Posterior vena cava (tissue), 2 donors: ENCODE results near the gene NCKAP5. TPM values are rescaled to one million over a fixed set of nuclear protein-coding genes. Genes with fewer than 3 reads are reported as not detected.
"Not testable (repeated sequence)": the region's sequence is repeated elsewhere in the genome, so short reads cannot be mapped to it uniquely, and the experiment has no call there.

Source experiments
- DNase-seq: peaks from one replicate; pipeline ENCODE4 v3.0.0-alpha.2; 2020; ENCODE audit warnings: low spot score
- intact Hi-C, 2 donors: fragments of 100-400 bp; cut with DNase I; formaldehyde crosslinking; loops; one replicate each; pipeline versions ENCODE4 v1.14.1 to v1.14.2; 2022 to 2023
- total RNA-seq, 2 donors: library from RNA; stranded (reverse); fragmentation: NEBNext Ultra II Directional; extraction: Animal tissue kit (Norgen Biotek cat#: 25700); gene quantifications; one replicate each; pipeline ENCODE4 v1.2.1, GENCODE V29; 2021
- donor health status: DM: yes; HTN: yes; CAD: no.
- donor health status: DM: yes; HTN: yes; CAD: no.

The NCKAP5 gene
- total RNA-seq, 2 donors from 2014 or later, result 2.0 to 2.1 TPM

DNA sequence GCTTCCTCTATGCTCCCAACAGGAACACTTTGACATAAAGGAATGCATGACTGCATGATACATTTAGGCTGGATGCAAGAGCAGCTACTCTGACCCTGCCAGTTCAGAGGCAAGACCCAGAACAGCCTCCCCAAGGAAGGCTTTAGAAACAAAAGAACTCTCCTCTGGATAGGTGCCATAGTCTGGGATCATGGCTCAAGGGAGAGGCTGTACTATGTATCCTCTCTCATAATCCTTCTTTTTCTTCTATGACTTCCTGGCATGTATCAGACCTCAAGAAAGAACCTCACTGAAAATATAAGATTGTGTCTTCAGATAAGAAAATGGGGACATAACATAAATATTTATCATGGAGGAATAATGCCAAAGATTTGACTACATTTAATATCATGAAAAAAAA is 704.3 kb downstream of the NCKAP5 start:
- intact Hi-C loops, result no loop called here

GRCh38 chr2:132860220-132860619 is 708.0 kb downstream of the NCKAP5 start:
- intact Hi-C loops, result no loop called here
- DNase-seq, result no peak

More for the DNA sequence above, 704.3 kb downstream of the NCKAP5 start:
- no peak for DNase-seq

GRCh38 chr2:132859590-132859989 is 708.7 kb downstream of the NCKAP5 start:
- intact Hi-C loops, result no loop called here
- no peak for DNase-seq

- no peak for DNase-seq
- intact Hi-C loops, result loop anchor here in 1 of 2 donors (1.0 kb wide), 1 partner anchor 9 kb away; no protein-coding TSS in a partner anchor
Observed at GRCh38 chr2:132857319-132857718, 710.9 kb downstream of the NCKAP5 start.

- intact Hi-C loops, result no loop called here
- DNase-seq, result no peak
Observed at GRCh38 chr2:132850688-132851087, 717.6 kb downstream of the NCKAP5 start.

GRCh38 chr2:132849118-132849517 is 719.1 kb downstream of the NCKAP5 start:
- DNase-seq, result no peak
- intact Hi-C loops, result no loop called here

- DNase-seq, result no peak
- intact Hi-C loops, result no loop called here
Observed at GRCh38 chr2:132845339-132845738, 722.9 kb downstream of the NCKAP5 start.

DNA sequence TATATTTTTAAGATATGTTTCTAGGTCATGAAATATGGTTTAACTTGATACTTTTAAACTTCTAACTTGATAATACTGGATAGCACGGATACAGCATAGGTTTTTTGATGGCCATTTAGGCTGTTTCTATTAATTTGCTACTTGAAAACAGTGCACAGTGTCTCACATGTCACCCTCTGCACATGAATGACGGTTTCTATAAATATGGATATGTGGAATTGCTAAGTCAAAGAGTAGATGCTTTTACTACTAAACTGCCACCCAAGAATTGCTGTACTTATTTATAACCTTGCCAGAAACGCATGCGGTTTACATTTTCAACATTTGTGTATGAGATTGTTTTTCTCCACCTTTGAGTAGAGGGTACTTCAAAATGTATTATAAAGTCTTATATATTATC is 723.7 kb downstream of the NCKAP5 start:
- intact Hi-C loops, result no loop called here
- DNase-seq, result no peak

GRCh38 chr2:132837769-132838168 is 730.5 kb downstream of the NCKAP5 start:
- no peak for DNase-seq
- intact Hi-C loops, result no loop called here

GRCh38 chr2:132830321-132830827 is 737.9 kb downstream of the NCKAP5 start:
- intact Hi-C loops, result no loop called here
- DNase-seq, result no peak

- no peak for DNase-seq
- intact Hi-C loops, result loop anchor here in 1 of 2 donors (5.0 kb wide), 1 partner anchor 962 kb away; no protein-coding TSS in a partner anchor
Observed at GRCh38 chr2:132825601-132826000, 742.7 kb downstream of the NCKAP5 start.

DNA sequence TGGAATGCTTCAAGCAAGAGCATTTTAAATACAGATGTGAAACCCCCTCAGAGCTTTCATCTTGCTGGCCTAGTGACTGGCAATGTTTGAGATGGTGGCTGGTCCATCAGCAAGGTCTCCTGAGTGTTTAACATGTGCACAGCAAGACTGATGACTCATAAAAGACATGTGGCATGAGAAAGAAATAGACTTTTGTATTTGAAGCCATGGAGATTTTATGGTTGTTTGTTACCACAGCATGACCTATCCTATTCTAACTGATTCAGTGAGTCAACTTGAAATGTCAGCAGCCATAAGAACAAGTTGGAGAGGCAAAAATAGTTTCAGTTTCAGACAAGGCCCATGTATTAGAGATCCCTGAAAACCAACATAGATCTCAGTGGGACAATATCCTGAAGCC is 743.5 kb downstream of the NCKAP5 start:
- no peak for DNase-seq
- intact Hi-C loops, result loop anchor here in 1 of 2 donors (5.0 kb wide), 1 partner anchor 963 kb away; no protein-coding TSS in a partner anchor

GRCh38 chr2:132816234-132816633 is 752.0 kb downstream of the NCKAP5 start:
- DNase-seq, result no peak
- intact Hi-C loops, result no loop called here

DNA sequence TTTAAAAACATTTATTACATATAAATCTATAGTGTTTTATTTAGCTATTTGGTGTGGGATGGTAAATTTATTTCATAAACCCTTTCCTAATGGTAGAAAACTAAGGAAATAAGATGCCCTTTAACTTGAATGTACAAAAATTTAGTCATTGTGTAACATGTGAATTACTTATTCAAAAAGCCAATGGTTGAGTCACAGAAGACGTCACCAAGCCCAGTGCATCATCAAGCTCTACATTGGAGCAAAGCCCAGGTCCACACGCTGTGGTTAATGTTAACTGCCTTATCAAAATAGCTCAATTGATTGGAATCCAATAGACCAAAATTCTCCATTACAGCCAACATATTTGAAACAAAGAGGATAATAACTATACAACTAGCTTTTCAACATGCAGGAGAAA is 752.7 kb downstream of the NCKAP5 start:
- no peak for DNase-seq
- intact Hi-C loops, result no loop called here

DNA sequence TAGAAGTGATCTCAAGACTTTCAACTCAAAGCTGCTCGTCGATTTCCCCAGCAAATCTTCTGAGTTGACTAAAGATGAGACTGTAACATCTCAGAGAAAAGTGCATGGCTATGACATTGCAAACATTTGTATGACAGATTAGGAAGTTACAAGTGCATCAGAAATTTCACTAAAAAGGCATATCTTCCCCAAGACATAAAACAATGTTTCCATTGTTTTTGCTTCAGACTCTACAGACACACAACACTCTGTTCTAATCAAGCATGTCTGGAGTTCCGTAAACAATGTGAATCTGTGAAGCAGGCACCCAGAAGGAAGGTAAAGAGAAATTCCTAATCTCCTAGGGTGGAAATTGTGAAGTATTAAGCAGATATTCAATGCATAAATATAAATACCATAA is 753.6 kb downstream of the NCKAP5 start:
- intact Hi-C loops, result no loop called here

GRCh38 chr2:132813422-132813821 is 754.8 kb downstream of the NCKAP5 start:
- DNase-seq, result no peak
- intact Hi-C loops, result no loop called here

More for the DNA sequence above, 753.6 kb downstream of the NCKAP5 start:
- no peak for DNase-seq

DNA sequence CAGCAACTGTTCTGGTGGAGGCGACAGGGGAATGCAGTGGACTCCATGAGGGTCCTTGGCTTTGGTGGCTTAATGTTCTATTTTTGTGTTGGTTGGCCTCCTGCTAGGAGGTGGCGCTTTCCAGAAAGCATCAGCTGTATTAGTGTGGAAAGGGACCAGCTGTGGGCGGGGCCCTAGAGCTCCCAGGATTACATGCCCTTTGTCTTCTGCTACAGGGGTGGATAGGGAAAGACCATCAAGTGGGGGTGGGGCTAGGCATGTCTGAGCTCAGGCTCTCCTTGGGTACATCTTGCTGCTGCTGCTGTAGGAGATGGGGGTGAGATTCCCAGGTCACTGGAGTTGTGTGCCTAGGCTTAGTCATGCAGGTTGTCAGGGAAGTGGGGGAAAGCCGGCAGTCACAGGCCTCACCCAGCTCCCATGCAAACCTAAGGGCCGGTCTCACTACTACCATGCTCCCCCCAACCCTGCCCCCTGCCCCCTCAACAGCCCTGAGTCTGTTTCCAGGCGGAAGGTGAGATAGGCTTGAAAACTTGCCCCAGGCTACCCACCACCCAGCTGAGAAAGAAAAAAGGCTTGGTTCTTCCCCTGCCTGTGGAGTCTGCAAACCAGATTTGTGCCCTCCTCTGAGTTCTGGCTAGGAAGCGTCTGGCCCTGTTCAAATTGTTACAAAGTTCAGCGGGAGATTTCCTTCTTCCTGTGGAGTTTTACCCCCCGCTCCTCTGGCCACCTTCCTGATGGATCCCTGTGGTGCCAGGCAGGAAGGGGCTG is 756.9 kb downstream of the NCKAP5 start:
- DNase-seq, result no peak

GRCh38 chr2:132809962-132810361 is 758.3 kb downstream of the NCKAP5 start:
- not testable (repeated sequence) for DNase-seq
- intact Hi-C loops, result loop anchor here in 1 of 2 donors (2.0 kb wide), 1 partner anchor 55 kb away; no protein-coding TSS in a partner anchor

More for the DNA sequence above, 756.9 kb downstream of the NCKAP5 start:
- intact Hi-C loops, result no loop called here

DNA sequence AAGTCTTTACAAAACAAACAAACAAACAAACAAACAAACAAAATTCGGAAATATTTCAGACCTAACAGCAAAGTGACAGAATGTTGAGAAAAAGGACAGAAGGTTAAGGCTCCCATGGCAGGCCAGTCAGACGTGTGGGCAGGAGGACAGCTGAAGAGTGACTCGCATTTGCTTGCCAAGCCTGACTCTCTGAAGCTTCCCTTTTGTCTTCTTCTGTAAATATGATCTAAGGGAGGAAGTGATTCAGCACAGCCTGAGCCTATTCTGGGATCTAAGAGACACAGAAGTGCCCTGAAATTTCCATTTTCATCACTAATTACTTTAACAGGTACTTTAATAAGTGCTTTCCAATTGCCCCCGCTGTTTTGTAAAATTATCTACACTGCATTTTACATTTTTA is 764.2 kb downstream of the NCKAP5 start:
- no peak for DNase-seq
- intact Hi-C loops, result no loop called here

DNA sequence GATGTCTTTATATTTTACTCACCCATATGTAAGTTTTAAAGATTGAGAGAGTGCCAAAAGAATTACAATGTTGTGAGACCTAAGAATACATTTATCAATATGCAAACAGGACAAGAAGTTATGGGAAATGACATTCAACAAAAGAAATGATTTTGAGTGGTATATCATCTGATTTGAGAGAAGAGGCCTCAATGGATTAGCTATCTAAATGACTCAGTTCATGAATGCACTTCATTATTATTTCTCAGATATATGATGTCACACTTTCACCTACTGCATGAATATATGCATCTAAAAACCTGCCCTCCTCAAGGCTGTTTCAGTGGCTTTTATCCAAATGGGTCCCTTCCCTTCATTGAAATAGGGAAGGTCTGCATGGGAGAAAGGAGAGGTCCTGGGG is 769.9 kb downstream of the NCKAP5 start:
- intact Hi-C loops, result no loop called here
- no peak for DNase-seq

- intact Hi-C loops, result no loop called here
- DNase-seq, result no peak
Observed at GRCh38 chr2:132797556-132797955, 770.7 kb downstream of the NCKAP5 start.
